ENCODE results near the gene APCDD1L.

GRCh38 chr20:58486207-58486606 lies 29.0 kb downstream of the APCDD1L start:
- TF ChIP-seq CTCF (conservative IDR thresholded peaks at IDR 0.05; ENCODE audit: low read length) (no peak), EZH2phosphoT487 (IDR thresholded peaks at IDR 0.05; ENCODE audit: borderline replicate concordance) (no peak)

All from Loucy (cell line).